Panc1 (cell line): ENCODE data around the gene ZNF862.

Experiments
- CTCF ChIP-seq: fragments of 450-650 bp; IDR thresholded peaks from 2 replicates; pipeline ENCODE4 v1.5.1; 2017; ENCODE audit warnings: mild to moderate bottlenecking
- POLR2AphosphoS5 ChIP-seq: IDR thresholded peaks from 2 replicates; pipeline ENCODE4 v1.6.1; 2012; ENCODE audit warnings: mild to moderate bottlenecking, low read depth, low read length, moderate library complexity
- REST ChIP-seq, 2 experiments: IDR thresholded peaks; 2 replicates each; pipeline ENCODE4 v1.6.1; 2011 to 2012; ENCODE audit warnings: low read depth in 2 of 2, control low read depth in 1 of 2, low read length in 1 of 2, mild to moderate bottlenecking in 1 of 2, moderate library complexity in 1 of 2; ENCODE audit not compliant: insufficient read depth in 1 of 2
- SIN3A ChIP-seq: IDR thresholded peaks from 2 replicates; pipeline ENCODE4 v1.6.1; 2012; ENCODE audit warnings: low read depth, mild to moderate bottlenecking, low read length, moderate library complexity, borderline replicate concordance; ENCODE audit not compliant: insufficient read depth
- TCF7L2 ChIP-seq: IDR thresholded peaks from 2 replicates; pipeline ENCODE4 v1.6.1; 2011; ENCODE audit warnings: mild to moderate bottlenecking, low read depth, low read length, inconsistent platforms

GRCh38 chr7:149828357-149829309, 9.5 kb upstream of the ZNF862 start:
- TF ChIP-seq CTCF (no peak), POLR2AphosphoS5 (no peak), REST (IDR thresholded peaks at IDR 0.05; ENCODE audit: insufficient read depth in 1 of 2, low read depth in 2 of 2, low read length in 1 of 2) (no peak), TCF7L2 (no peak), SIN3A (no peak)
